Astrocyte (in vitro differentiated cells and primary cell): ENCODE results near the gene CORO6.

Experiments used
- EZH2 ChIP-seq: IDR thresholded peaks from 2 replicates; pipeline ENCODE4 v1.6.1; 2012; ENCODE audit warnings: mild to moderate bottlenecking, low read length, inconsistent platforms; ENCODE audit not compliant: insufficient read depth
- TF ChIP-seq, protein P1 (sequence below): IDR thresholded peaks from 2 replicates; pipeline ENCODE4 v1.5.1; 2011; ENCODE audit warnings: low read depth, mild to moderate bottlenecking, inconsistent platforms, low read length, moderate library complexity; ENCODE audit not compliant: insufficient read depth

- TF ChIP-seq, protein P1, sequence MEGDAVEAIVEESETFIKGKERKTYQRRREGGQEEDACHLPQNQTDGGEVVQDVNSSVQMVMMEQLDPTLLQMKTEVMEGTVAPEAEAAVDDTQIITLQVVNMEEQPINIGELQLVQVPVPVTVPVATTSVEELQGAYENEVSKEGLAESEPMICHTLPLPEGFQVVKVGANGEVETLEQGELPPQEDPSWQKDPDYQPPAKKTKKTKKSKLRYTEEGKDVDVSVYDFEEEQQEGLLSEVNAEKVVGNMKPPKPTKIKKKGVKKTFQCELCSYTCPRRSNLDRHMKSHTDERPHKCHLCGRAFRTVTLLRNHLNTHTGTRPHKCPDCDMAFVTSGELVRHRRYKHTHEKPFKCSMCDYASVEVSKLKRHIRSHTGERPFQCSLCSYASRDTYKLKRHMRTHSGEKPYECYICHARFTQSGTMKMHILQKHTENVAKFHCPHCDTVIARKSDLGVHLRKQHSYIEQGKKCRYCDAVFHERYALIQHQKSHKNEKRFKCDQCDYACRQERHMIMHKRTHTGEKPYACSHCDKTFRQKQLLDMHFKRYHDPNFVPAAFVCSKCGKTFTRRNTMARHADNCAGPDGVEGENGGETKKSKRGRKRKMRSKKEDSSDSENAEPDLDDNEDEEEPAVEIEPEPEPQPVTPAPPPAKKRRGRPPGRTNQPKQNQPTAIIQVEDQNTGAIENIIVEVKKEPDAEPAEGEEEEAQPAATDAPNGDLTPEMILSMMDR = no peak
- TF ChIP-seq EZH2 = no peak
Measured at GRCh38 chr17:29671661-29672060, 48.9 kb upstream of the CORO6 start.
